GM21390 (cell line): ENCODE results near the gene BSG.

Source experiments
- ATAC-seq: cut with Tn5 transposase; IDR thresholded peaks from one replicate; pipeline ENCODE4 v1.9.1; 2021; ENCODE audit not compliant: unreplicated experiment

Gene BSG

DNA sequence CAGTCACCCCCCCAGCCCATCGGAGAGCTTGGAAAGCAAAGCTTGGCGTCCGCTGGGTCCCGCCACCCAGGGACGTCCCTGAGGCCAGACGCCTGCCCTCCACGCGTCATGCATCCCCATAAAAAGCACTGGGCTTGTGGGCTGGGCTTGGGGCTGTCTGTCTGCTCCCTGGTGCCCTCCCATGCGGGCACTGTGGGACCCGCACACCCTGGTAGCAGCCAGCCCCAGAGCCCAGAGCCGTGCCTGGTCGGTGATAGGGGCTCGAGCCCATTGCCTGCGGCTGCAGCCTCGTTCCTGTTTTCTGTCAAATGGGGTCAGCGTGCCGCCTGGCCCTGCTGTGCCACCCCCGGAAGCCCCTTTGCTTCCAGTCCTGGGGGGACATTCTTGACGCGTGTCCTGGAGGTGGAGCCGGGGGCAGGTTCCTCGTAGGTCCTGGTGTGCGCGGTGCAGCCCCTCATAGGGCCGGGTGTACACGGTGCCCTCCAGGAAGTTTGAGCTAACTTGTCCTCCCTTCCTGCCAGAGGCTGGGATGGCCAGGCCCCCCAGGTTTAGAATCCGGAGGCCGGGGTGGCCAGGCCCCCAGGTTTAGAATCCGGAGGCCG is 32.9 kb upstream of the BSG start:
- no peak for ATAC-seq

DNA sequence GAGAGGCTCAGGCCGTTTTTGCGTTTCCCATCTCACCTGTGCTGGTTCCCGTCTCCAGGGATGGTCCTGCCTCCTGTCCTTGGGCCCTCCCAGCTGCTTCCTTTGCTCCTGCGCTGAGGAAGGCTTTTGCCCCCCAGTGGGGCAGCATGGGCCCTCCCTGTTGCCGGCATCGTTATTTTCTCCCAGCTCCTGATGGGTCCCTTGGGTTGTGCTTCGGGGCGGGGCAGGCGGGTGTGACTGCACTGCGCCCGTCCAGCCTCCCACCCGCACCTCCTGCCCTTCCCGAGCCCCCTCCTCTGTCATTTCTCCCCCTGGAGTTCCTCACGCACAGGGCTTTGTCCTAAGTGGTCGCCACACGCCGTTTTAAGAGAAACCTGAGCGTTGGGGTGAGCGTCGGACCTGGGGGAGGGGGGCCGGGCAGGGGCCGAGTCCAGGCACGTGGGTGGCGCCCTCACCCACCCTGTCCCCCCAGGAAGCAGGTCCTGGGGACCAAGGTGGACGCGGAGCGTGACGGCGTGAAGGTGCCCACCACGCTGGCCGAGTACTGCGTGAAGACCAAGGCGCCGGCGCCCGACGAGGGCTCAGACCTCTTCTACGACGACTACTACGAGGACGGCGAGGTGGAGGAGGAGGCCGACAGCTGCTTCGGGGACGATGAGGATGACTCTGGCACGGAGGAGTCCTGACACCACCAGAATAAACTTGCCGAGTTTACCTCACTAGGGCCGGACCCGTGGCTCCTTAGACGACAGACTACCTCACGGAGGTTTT is 31.3 kb upstream of the BSG start:
- ATAC-seq = no peak

DNA sequence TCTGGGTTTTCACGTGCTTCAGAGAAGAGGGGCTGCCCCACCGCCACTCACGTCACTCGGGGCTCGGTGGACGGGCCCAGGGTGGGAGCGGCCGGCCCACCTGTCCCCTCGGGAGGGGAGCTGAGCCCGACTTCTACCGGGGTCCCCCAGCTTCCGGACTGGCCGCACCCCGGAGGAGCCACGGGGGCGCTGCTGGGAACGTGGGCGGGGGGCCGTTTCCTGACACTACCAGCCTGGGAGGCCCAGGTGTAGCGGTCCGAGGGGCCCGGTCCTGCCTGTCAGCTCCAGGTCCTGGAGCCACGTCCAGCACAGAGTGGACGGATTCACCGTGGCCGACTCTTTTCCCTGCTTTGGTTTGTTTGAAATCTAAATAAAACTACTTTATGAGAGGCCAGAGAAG is 30.7 kb upstream of the BSG start:
- ATAC-seq = no peak

DNA sequence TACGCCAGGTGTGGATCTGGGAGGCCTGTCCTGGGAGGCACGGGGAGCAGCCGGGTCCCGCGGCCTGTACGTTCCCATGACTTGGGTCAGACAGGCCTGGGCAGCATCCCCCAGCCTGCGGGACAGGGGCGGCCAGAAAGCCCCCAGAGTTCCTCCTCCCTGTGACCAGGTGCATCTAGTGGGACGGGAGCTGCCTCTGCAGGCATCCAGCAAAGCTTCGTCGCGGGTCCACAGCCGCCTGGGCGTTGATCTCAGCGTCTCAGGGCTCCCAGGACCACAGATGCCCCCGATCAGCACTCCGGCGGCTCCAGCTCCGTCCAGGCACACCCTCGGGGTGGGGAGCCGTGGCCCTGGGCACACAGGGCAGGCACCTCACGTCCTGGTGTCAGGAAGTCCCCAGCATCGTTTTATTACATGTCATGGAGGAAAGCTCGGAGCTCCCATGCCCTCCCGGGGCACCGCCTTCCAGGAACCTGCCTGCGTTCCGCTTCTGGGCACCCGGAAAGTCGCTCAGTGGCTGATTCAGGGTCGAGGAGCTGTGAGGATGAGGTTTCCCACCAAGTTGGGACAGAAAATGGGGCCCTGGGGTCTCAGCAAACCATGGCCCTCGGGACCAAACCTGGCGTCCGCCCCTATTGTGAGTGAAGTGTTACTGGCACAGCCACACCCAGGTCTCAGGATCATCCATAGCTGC is 30.1 kb upstream of the BSG start:
- ATAC-seq = no peak

DNA sequence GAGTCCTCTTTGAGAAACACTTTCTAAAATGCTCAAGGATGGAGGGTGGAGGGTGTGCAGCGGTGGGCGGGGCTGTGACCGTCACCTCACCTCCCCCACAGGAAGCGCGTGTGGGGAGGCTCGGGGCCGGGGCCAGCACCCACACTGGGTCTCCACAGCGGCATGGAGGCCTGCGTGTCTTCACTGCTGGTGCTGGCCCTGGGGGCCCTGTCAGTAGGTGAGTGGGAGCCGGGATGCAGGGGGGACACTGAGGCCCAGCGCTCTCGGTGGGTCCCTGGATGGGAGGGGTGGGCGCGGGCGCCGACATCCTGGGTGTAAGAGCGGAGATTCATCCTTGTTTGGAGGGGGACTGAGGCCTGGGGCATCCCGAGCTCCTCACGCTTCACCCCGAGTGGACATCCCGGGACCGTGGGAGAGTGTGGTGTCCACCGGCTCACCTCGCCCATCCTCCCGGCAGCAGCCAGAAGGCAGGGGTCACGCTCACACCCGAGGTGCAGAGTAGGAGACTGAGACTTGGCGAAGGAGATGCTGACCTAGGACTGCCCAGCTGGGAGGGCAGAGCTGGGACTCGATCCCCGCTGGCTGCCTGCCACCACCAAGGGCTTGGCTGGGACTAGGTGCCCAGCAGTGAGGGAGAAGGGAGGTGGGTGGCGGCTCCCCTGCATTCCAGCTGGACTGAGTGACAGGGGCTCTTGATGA is 28.3 kb upstream of the BSG start, which contains the start of gene GZMM:
Gene GZMM (plus strand): TSS at position 144 of the 699 bp plus-strand sequence. CDS start 19 bp downstream, at position 163.
- ATAC-seq = no peak

DNA sequence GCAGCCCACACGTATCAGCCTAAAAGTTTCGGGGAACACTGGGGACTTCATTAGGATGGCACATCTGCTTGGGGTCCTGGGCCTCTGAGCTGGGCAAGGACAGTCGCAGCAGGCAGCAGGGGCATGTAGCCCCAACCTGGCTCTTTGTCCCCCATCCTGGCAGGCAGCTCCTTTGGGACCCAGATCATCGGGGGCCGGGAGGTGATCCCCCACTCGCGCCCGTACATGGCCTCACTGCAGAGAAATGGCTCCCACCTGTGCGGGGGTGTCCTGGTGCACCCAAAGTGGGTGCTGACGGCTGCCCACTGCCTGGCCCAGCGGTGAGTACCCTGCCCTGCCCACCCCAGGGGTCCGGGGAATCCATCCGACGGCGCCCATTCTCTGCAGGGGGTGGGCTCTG is 25.3 kb upstream of the BSG start:
- ATAC-seq = no peak

DNA sequence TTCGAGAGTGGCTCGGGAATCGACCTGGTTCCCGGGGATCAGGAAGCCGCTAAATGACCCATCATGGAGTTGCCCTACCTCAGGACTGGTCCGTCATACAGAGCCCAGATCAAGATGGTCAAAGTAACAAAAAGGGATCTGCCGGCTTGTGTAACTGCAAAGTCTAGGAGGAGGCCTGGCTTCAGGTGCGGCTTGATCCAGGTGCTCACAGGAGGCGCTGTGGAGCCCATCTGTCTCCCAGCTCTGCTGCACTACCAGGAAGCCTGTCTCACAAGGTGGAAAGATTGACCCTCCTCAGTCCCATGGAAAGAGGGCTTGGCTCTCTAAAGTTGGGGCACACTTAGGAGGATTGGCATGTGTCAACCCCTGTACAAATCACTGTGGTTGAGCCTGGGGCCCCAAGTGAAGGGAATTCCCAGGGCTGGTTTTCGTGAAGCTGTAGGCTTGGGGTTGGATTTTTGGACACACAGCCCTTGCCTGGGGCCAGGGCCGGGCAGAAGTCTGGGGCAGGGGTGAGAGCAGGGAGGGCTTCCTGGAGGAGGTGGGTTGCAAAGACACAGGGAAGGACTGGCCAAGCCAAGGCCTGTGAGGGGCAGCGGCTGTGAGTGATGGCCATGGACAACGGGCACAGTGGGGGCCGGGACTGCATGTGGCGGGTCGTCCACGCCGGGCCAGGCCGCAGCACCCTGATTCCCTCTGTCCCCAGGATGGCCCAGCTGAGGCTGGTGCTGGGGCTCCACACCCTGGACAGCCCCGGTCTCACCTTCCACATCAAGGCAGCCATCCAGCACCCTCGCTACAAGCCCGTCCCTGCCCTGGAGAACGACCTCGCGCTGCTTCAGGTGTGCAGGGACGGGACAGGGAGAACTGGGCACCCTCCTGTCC is 24.3 kb upstream of the BSG start:
- ATAC-seq = no peak

DNA sequence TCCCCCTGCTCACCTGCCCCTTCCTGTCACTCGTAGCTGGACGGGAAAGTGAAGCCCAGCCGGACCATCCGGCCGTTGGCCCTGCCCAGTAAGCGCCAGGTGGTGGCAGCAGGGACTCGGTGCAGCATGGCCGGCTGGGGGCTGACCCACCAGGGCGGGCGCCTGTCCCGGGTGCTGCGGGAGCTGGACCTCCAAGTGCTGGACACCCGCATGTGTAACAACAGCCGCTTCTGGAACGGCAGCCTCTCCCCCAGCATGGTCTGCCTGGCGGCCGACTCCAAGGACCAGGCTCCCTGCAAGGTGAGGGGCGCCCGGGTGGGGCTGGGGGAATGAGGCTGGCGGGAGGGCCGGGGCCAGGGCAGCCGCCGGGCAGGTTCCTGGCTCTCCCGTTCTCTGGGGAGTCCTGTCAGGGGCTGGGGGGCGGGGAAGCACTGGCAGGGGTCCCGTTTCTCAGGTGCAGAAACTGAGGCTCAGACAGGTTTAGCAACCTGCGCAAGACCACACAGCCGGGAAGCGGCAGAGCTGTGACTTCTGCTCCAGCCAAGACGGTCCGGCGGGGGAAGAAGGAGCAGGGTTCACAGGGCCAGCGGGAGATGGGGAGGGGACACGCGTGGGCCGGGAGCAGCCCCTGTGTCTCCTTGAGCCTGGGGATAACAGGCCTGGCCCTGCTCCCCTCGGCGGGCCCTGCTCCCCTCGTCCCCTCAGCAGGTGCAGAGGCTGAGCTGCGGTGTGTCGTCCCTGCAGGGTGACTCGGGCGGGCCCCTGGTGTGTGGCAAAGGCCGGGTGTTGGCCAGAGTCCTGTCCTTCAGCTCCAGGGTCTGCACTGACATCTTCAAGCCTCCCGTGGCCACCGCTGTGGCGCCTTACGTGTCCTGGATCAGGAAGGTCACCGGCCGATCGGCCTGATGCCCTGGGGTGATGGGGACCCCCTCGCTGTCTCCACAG is 23.2 kb upstream of the BSG start:
- no peak for ATAC-seq

DNA sequence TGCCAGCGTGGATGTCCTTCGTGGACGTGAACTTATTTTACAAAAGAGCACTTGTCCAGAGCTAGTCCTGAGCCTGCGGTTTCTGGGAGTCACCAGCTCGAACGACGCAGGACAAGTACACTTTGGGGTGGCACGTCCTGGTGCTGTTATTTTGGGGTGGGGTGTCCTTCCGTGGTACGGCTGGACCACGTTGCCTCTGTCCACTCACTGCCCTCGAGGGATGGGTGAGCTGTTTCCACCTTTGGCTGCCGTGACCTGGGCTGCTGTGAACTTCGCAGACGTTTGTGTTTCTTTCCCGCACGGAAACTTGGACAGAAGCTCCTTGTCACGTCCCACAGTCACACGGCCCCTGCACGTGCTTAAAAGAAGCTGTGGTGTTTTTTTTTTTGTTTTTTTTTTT is 17.6 kb upstream of the BSG start:
- no peak for ATAC-seq

DNA sequence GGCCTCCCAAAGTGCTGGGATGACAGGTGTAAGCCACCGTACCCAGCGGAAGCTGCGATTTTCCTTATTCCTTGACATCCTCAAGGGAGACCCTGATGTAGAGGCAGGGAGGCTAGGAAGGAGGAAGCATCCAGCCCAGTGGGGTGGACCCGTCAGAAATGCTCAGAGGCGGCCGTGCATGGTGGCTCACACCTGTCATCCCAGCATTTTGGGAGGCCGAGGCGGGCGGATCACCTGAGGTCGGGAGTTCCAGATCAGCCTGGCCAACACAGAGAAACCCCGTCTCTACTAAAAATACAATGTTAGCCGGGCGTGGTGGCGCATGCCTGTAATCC is 17.0 kb upstream of the BSG start:
- ATAC-seq = no peak

DNA sequence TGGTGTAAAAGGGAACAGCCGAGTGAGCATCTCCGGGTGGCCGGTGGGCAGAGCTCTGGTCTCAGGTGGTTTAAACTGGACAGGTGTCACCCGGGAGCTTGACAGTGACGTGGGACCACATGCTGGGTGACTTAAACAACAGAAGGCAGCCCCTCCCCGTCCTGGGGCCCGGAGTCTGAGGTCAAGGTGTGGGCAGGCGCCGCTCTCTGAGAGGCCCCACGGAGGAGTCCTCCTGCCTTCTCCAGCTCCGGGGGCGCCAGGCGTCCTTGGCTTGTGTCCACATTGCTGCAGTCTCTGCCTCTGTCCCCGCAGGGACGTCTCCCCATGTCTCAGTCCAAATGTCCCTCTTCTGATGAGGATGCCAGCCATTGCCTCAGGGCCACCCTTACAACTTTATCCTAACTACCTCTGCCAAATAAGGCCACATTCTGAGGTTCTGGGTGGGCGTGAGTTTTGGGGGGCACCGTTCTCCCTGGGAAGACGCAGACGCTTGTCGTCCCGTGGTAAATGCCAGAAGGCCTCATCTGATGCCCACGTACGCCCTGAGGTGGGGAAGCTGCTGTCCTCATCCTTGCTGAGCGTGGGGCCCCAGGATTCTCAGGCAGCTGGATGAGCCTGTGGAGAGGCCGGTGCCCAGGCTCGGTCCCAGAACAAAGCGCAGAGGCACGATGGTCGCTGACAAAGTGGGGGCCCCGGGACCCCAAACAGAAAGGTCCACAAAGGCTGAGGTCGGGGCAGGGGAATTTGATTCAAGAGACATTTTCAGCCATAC is 15.6 kb upstream of the BSG start:
- ATAC-seq = no peak

DNA sequence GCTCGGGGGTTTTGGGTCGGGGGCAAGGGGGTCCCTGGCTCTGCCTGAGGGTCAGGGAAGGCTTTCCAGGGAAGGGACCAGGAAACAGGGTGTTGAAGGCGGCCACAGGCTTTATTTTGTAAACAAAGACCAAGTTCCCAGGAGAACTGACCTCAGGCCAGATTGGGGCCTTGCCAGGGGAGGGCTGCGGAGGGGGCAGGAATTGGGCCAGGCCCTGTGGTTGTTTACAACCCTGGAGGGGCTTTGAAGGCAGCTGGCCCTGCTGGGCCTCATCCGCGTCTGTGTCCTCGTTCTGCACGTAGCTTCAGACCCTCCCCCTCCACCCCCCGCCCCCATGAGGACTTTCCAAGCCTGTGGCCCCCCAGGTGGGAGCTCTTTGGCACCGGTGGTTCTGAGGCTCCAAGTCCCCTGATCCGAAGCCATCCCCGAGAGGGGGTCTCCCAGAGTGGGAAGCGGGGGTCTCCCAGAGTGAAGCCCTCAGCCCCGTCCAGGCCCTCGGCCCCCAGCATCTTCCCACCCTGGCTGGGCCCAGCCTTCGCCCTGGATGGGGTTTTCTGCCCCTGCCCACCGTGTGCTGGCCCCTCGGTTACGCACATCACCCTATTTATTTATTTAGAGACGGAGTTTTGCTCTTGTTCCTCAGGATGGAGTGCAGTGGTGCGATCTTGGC is 13.5 kb upstream of the BSG start:
- no peak for ATAC-seq

DNA sequence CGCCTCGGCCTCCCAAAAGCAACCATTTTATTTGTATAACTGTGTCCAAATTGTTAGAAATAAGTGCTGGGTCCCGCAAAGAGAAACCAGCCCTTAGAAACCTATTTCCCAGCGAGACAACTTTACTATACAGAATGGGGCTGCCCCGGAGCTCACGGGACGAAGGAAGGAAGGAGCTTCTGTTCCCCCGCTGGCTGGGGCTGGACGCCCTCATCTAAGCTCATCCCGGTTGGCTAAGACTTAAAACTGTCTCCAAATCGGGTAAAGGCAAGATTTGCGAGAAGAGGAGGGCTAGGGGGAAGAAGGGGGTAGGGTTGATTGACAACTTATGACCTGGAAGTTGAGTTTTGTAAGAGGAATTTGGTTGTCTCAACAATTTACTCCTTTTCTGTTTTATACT is 12.3 kb upstream of the BSG start:
- ATAC-seq = no peak

DNA sequence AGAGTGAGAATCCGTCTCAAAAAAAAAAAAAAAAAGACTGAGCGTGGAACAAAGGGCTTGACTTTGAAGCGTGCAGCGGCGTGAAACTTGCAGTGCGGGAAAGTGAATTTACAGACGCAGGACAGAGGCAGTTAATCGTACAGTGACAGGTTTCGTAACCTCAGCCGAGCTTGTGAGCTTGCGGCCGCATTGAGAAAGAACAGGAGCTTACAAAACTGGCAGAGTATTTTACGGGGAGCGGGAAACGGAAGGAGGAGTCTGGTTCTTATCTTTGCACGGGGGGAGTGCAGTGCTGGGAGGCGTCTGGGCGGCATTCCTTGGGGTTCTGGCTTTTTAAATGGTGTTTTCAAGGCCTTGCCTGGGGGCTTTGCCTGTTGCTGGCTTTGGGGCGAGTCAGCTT is 6.0 kb upstream of the BSG start:
- no peak for ATAC-seq

DNA sequence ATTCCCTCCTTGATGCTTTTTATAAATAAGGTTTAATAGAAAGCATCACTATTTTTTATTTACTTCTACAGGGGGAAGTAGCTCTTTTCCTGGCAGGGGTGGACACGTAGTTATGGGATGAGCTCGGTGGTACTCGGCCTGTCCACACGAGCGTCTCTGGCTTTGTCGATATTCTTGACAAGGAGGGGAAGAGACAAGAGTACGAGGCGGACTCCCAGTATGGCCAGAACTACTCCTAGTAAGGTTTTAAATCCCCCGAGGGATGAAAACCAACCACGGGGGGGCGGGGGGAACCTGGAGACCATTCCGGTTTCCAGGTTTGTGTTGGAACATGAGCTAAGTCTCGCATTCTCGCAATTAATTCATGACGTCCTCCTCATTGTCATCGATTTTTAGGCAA is 5.6 kb upstream of the BSG start:
- ATAC-seq = no peak

DNA sequence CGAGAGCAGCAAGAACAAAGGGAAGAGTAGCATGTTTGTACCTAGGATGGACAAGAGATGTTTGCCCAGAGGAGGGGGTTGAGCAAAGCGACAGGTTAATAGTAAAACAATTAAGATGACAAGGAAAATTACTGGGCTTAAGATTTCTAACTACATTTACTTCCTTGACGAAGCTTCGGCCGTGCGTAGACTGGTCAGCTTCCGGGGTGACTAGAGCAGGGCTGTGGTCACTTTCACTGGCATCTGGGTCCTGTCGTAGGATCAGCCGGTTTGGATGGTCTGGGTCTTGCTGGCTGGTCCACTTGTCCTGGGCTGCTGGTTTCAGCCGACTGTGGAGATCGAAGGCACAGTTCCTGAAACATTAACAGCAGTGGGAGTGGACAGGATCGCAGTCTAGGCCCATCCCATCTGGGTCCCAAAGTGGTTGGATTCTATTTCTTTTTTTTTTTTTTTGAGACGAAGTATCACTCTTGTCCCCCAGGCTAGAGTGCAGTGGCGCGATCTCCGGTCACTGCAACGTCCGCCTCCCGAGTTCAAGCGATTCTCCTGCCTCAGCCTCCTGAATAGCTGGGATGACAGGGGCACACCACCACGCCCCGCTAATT is 5.0 kb upstream of the BSG start:
- no peak for ATAC-seq

DNA sequence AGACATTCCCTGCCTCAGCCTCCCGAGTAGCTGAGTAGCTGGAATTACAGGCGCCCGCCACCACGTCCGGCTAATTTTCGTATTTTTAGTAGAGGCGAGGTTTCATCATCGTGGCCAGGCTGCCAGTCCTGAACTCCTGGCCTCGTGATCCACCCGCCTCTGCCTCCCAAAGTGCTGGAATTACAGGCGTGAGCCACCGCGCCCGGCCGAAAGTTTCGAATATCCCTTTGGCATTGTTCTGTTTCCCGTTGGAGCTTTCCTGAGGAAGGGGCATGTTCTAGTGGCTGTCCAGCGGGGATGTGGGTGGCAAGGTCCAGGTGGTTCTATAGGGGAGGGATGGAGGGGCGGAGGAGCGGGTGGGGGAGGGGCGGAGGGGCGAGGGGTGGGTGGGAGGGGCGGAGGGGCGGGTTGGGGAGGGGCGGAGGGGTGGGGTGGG is 2.1 kb upstream of the BSG start:
- ATAC-seq = no peak
